GM18951 (cell line): ENCODE measurements around the gene MAGI2.

ENCODE experiments used
- POLR2A ChIP-seq: IDR thresholded peaks from 4 replicates; pipeline ENCODE4 v1.6.1; 2011; ENCODE audit warnings: mild to moderate bottlenecking; ENCODE audit not compliant: insufficient read length, insufficient read depth; ENCODE audit errors: extremely low read depth
- in situ Hi-C: fragments of 300-500 bp; cut with MboI; formaldehyde crosslinking; loops from one replicate; pipeline ENCODE4 v1.12.0; 2022; ENCODE audit warnings: low sequenced_read_pairs, mixed read lengths, inconsistent platforms; ENCODE audit not compliant: unreplicated experiment

Gene MAGI2

GRCh38 chr7:78684201-78684600 lies 769.3 kb downstream of the MAGI2 start:
- no peak for TF ChIP-seq POLR2A
- in situ Hi-C loops = no loop called here

GRCh38 chr7:78683566-78683965 lies 769.9 kb downstream of the MAGI2 start:
- in situ Hi-C loops = no loop called here
- TF ChIP-seq POLR2A = no peak

- no peak for TF ChIP-seq POLR2A
- in situ Hi-C loops = no loop called here
Observed at GRCh38 chr7:78679112-78679876, 774.2 kb downstream of the MAGI2 start.

GRCh38 chr7:78677391-78677790 lies 776.1 kb downstream of the MAGI2 start:
- in situ Hi-C loops = no loop called here
- TF ChIP-seq POLR2A = no peak

- TF ChIP-seq POLR2A = no peak
- in situ Hi-C loops = no loop called here
Observed at GRCh38 chr7:78675511-78675910, 778.0 kb downstream of the MAGI2 start.

- no peak for TF ChIP-seq POLR2A
- in situ Hi-C loops = no loop called here
Observed at GRCh38 chr7:78673272-78673671, 780.2 kb downstream of the MAGI2 start.

- in situ Hi-C loops = no loop called here
- no peak for TF ChIP-seq POLR2A
Observed at GRCh38 chr7:78662939-78663338, 790.5 kb downstream of the MAGI2 start.

- TF ChIP-seq POLR2A = no peak
Observed at GRCh38 chr7:78649976-78650375, 803.5 kb downstream of the MAGI2 start.

GRCh38 chr7:78649236-78649635 lies 804.2 kb downstream of the MAGI2 start:
- in situ Hi-C loops = no loop called here
- TF ChIP-seq POLR2A = no peak

More at GRCh38 chr7:78649976-78650375, 803.5 kb downstream of the MAGI2 start:
- in situ Hi-C loops = no loop called here

- TF ChIP-seq POLR2A = no peak
- in situ Hi-C loops = no loop called here
Observed at GRCh38 chr7:78642751-78643150, 810.7 kb downstream of the MAGI2 start.

GRCh38 chr7:78638364-78638763 lies 815.1 kb downstream of the MAGI2 start:
- in situ Hi-C loops = no loop called here
- no peak for TF ChIP-seq POLR2A

GRCh38 chr7:78636727-78637126 lies 816.7 kb downstream of the MAGI2 start:
- TF ChIP-seq POLR2A = no peak
- in situ Hi-C loops = no loop called here

GRCh38 chr7:78635026-78635793 lies 818.3 kb downstream of the MAGI2 start:
- in situ Hi-C loops = no loop called here
- TF ChIP-seq POLR2A = no peak

GRCh38 chr7:78634093-78634492 lies 819.4 kb downstream of the MAGI2 start:
- TF ChIP-seq POLR2A = no peak

More at GRCh38 chr7:78634093-78634492, 819.4 kb downstream of the MAGI2 start:
- in situ Hi-C loops = no loop called here
